Progenitor cell of endocrine pancreas (in vitro differentiated cells): ENCODE results near the gene CEP44. TPM values are rescaled to one million over a fixed set of nuclear protein-coding genes. Genes with fewer than 3 reads are reported as not detected.
"Not testable (repeated sequence)": the region's sequence is repeated elsewhere in the genome, so short reads cannot be mapped to it uniquely, and the experiment has no call there.

ENCODE experiments used
- DNase-seq: peaks from one replicate; pipeline ENCODE4 v3.0.0; 2021; ENCODE audit warnings: low spot score; ENCODE audit not compliant: unreplicated experiment
- H3K27ac Mint-ChIP-seq: 2 replicates; pipeline ENCODE4 v1.8.0; 2021; ENCODE audit warnings: mild to moderate bottlenecking, moderate library complexity, mixed read lengths
- H3K27me3 Mint-ChIP-seq: 2 replicates; pipeline ENCODE4 v1.8.0; 2021; ENCODE audit warnings: mixed read lengths
- H3K36me3 Mint-ChIP-seq: 2 replicates; pipeline ENCODE4 v1.8.0; 2022; ENCODE audit warnings: mixed read lengths; ENCODE audit not compliant: insufficient read depth
- H3K4me1 Mint-ChIP-seq: 2 replicates; pipeline ENCODE4 v1.8.0; 2021; ENCODE audit warnings: low read depth, mixed read lengths
- H3K4me3 Mint-ChIP-seq: 2 replicates; pipeline ENCODE4 v1.8.0; 2021; ENCODE audit warnings: low read depth, mild to moderate bottlenecking, moderate library complexity, mixed read lengths
- H3K9me3 Mint-ChIP-seq: 2 replicates; pipeline ENCODE4 v1.8.0; 2021; ENCODE audit warnings: low read depth, mixed read lengths
- total RNA-seq: library from RNA; stranded (reverse); gene quantifications from 2 replicates; pipeline ENCODE4 v1.2.1, GENCODE V29; 2021
- TF ChIP-seq, protein P1 (sequence below): fragments of 200-600 bp; sonication (generic); IDR thresholded peaks from one replicate; pipeline ENCODE4 v1.5.0; 2021; ENCODE audit warnings: antibody characterized with exemption, mild to moderate bottlenecking; ENCODE audit not compliant: unreplicated experiment

Gene CEP44
- total RNA-seq, 1 donor from 2014 or later = 16.1 TPM

DNA sequence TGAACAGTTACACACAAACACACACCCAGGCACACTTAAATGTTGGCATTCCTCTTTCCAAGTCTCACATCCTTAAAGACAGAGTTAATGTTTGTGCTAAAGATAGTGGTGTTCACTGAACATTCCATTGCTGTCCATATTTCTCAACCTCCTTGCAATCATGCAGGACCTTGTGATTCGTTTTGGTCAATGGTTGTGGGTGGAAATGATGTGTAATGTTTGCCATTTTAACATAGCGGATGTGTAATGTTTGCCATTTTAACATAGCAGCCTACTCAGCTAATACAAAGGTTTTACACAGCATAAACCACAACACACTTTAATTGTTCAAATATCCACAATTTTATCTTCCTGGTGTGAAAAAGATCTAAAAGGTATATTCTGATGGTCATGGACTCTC is 93.9 kb downstream of the CEP44 start:
- no peak overlapping the region for H3K27ac Mint-ChIP-seq
- peaks cover 14% of the 10 kb centered on the region for H3K4me1 Mint-ChIP-seq
- no peak overlapping the region for H3K4me3 Mint-ChIP-seq
- no peaks in the 10 kb centered on the region for H3K27me3 Mint-ChIP-seq
- H3K36me3 Mint-ChIP-seq = no peaks in the 10 kb centered on the region
- H3K9me3 Mint-ChIP-seq = no peaks in the 10 kb centered on the region
- TF ChIP-seq, protein P1, sequence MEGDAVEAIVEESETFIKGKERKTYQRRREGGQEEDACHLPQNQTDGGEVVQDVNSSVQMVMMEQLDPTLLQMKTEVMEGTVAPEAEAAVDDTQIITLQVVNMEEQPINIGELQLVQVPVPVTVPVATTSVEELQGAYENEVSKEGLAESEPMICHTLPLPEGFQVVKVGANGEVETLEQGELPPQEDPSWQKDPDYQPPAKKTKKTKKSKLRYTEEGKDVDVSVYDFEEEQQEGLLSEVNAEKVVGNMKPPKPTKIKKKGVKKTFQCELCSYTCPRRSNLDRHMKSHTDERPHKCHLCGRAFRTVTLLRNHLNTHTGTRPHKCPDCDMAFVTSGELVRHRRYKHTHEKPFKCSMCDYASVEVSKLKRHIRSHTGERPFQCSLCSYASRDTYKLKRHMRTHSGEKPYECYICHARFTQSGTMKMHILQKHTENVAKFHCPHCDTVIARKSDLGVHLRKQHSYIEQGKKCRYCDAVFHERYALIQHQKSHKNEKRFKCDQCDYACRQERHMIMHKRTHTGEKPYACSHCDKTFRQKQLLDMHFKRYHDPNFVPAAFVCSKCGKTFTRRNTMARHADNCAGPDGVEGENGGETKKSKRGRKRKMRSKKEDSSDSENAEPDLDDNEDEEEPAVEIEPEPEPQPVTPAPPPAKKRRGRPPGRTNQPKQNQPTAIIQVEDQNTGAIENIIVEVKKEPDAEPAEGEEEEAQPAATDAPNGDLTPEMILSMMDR = no peak
- DNase-seq = no peak

DNA sequence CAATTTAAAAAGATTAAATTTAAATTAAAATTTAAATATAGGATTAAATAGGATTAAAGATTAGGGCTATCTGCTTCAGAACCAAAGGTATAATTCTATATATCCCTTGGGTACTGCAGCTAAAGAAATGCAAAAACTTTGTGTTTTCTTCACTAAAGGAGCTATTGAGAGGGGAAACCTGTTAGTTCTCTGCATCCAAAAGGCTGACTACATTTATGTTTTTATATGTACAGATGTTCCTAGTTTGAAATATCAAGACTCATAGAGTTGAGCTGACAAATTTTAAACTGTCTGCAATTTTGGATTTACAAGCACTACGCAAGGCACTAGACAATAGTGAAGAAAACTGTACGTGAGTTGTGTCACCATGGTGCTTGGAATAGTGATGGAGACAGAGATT is 95.2 kb downstream of the CEP44 start:
- no peaks in the 10 kb centered on the region for H3K36me3 Mint-ChIP-seq
- no peaks in the 10 kb centered on the region for H3K9me3 Mint-ChIP-seq
- no peak overlapping the region for H3K4me3 Mint-ChIP-seq
- H3K27ac Mint-ChIP-seq = no peak overlapping the region
- H3K4me1 Mint-ChIP-seq = peaks cover 27% of the 10 kb centered on the region
- DNase-seq = no peak
- TF ChIP-seq, protein P1 = no peak
- H3K27me3 Mint-ChIP-seq = no peaks in the 10 kb centered on the region

DNA sequence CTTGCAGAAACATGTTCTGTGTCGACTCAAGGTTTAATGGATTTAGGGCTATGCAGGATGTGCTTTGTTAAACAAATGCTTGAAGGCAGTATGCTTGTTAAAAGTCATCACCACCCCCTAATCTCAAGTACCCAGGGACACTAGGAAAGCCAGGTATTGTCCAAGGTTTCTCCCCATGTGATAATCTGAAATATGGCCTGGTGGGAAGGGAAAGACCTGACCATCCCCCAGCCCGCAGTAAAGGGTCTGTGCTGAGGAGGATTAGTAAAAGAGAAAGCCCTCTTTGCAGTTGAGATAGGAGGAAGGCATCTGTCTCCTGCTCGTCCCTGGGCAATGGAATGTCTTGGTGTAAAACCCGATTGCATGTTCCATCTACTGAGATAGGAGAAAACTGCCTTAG is 96.5 kb downstream of the CEP44 start:
- not testable (repeated sequence) for H3K27ac Mint-ChIP-seq, DNase-seq, H3K27me3 Mint-ChIP-seq, H3K36me3 Mint-ChIP-seq, H3K9me3 Mint-ChIP-seq, H3K4me3 Mint-ChIP-seq
- peaks cover 27% of the 10 kb centered on the region for H3K4me1 Mint-ChIP-seq

DNA sequence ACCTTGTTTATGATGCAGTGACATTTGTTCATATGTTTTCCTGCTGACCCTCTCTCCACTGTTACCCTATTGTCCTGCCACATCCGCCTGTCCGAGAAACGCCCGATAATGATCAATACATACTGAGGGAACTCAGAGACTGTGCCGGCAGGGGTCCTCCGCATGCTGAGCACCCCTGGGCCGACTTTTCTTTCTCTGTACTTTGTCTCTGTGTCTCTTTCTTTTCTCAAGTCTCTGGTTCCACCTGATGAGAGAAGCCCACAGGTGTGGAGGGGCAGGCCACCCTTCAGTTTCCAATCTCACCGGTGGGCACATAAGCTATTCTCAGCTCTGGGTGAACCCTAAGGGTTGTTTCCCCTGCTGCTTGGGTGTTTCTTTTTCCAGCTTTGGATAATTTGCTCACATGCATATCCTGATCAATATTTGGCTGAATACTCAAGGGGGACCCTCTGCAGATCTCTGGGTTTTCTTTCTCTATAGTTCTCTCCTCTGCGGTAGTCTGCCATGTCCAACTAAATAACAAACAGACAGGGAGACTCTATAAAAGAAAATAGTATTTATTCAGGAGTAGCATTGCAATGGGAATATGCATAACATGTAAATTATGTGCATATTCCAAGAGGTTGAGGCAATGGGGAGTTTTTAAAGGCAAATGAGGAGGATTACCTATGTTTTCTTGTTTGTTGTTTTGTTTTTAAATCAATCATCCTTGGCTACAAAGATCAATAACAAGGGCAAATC is 97.2 kb downstream of the CEP44 start:
- TF ChIP-seq, protein P1 = no peak
- H3K9me3 Mint-ChIP-seq = no peaks in the 10 kb centered on the region
- no peak overlapping the region for H3K4me3 Mint-ChIP-seq
- peaks cover 27% of the 10 kb centered on the region for H3K4me1 Mint-ChIP-seq
- DNase-seq = no peak
- H3K27ac Mint-ChIP-seq = no peak overlapping the region
- no peaks in the 10 kb centered on the region for H3K27me3 Mint-ChIP-seq
- no peaks in the 10 kb centered on the region for H3K36me3 Mint-ChIP-seq

DNA sequence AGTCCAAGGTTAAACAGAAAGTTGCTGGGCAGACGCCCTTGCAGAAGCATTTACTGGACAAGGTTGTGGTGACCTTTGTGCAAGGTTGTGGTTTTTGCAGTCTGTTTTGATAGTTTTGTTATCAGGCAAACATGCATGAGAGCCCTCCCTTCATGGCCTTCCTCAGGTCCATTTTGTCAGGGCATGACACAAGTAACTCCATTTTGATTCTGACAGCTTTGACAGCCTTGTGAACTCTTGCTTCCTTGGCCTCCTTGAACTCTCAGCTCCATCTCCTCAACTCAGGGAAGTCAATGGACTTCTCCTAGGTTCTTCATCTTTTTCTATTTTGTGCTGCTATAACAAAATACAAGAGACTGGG is 97.7 kb downstream of the CEP44 start:
- Mint-ChIP-seq H3K27ac (no peak overlapping the region), H3K9me3 (no peaks in the 10 kb centered on the region), H3K4me3 (no peak overlapping the region), H3K4me1 (peaks cover 27% of the 10 kb centered on the region), H3K36me3 (no peaks in the 10 kb centered on the region), H3K27me3 (no peaks in the 10 kb centered on the region)
- TF ChIP-seq, protein P1 = no peak
- no peak for DNase-seq

Other genes starting within 250 kb of the CEP44 start
- 10.0 and 12.8 TPM in 2 replicates for gene FBXO8, start 244 bp upstream of the CEP44 start, total RNA-seq
- gene HPGD, start 238.6 kb downstream of the CEP44 start, total RNA-seq = 2.0 and 3.4 TPM in 2 replicates